H9 (cell line): ENCODE measurements around the gene SLC9A1. TPM values are rescaled to one million over a fixed set of nuclear protein-coding genes. Genes with fewer than 3 reads are reported as not detected.

Experiments used
- DNase-seq: peaks from one replicate; pipeline ENCODE4 v3.0.0-alpha.2; 2017
- H2AFZ ChIP-seq: one replicate; pipeline ENCODE4 v1.6.1; 2013; ENCODE audit warnings: mild to moderate bottlenecking, low read length, control low read depth, moderate library complexity
- H2AK5ac ChIP-seq: 2 replicates; pipeline ENCODE4 v1.6.1; 2013; ENCODE audit warnings: low read length, control low read depth, mixed read lengths; ENCODE audit not compliant: insufficient read length
- H2BK120ac ChIP-seq: one replicate; pipeline ENCODE4 v1.6.1; 2013; ENCODE audit warnings: low read depth, mild to moderate bottlenecking, low read length, control low read depth, inconsistent platforms; ENCODE audit not compliant: poor library complexity, severe bottlenecking
- H2BK12ac ChIP-seq: 2 replicates; pipeline ENCODE4 v1.6.1; 2013; ENCODE audit warnings: low read length, control low read depth, mixed read lengths, low read depth; ENCODE audit not compliant: insufficient read length
- H2BK15ac ChIP-seq: 2 replicates; pipeline ENCODE4 v1.6.1; 2013; ENCODE audit warnings: low read depth, low read length, control low read depth
- H2BK20ac ChIP-seq: one replicate; pipeline ENCODE4 v1.6.1; 2013; ENCODE audit warnings: low read depth, mild to moderate bottlenecking, low read length, control low read depth, inconsistent platforms; ENCODE audit not compliant: poor library complexity, severe bottlenecking
- H2BK5ac ChIP-seq: 2 replicates; pipeline ENCODE4 v1.6.1; 2013; ENCODE audit warnings: low read length, control low read depth, mixed read lengths; ENCODE audit not compliant: insufficient read length
- H3K14ac ChIP-seq: 2 replicates; pipeline ENCODE4 v1.6.1; 2013; ENCODE audit warnings: low read length, control low read depth; ENCODE audit not compliant: insufficient read depth
- H3K18ac ChIP-seq: 2 replicates; pipeline ENCODE4 v1.6.1; 2013; ENCODE audit warnings: low read depth, mild to moderate bottlenecking, mixed read lengths, low read length, control low read depth; ENCODE audit not compliant: insufficient read length
- H3K23ac ChIP-seq: 2 replicates; pipeline ENCODE4 v1.6.1; 2013; ENCODE audit warnings: low read length, control low read depth, mixed read lengths, low read depth; ENCODE audit not compliant: insufficient read length
- H3K23me2 ChIP-seq: 2 replicates; pipeline ENCODE4 v1.6.1; 2013; ENCODE audit warnings: low read depth, mild to moderate bottlenecking, mixed read lengths, low read length, control low read depth; ENCODE audit not compliant: insufficient read length, poor library complexity, severe bottlenecking
- H3K27ac ChIP-seq: 2 replicates; pipeline ENCODE4 v1.5.1; 2013; ENCODE audit warnings: low read length, control low read depth, mixed read lengths, low read depth; ENCODE audit not compliant: insufficient read length
- H3K27me3 ChIP-seq: 2 replicates; pipeline ENCODE4 v1.6.1; 2013; ENCODE audit warnings: low read length, control low read depth, inconsistent platforms; ENCODE audit not compliant: insufficient read depth
- H3K4ac ChIP-seq: 2 replicates; pipeline ENCODE4 v1.6.1; 2013; ENCODE audit warnings: low read depth, mild to moderate bottlenecking, control low read depth, inconsistent platforms, low read length, moderate library complexity
- H3K4me1 ChIP-seq: 2 replicates; pipeline ENCODE4 v1.6.1; 2013; ENCODE audit warnings: low read length, control low read depth, inconsistent platforms; ENCODE audit not compliant: insufficient read depth
- H3K4me2 ChIP-seq: 2 replicates; pipeline ENCODE4 v1.6.1; 2013; ENCODE audit warnings: low read length, control low read depth, mixed read lengths; ENCODE audit not compliant: insufficient read length, insufficient read depth
- H3K56ac ChIP-seq: 2 replicates; pipeline ENCODE4 v1.6.1; 2013; ENCODE audit warnings: low read depth, mild to moderate bottlenecking, mixed read lengths, low read length, control low read depth; ENCODE audit not compliant: insufficient read length
- H3K79me1 ChIP-seq: 2 replicates; pipeline ENCODE4 v1.6.1; 2013; ENCODE audit warnings: low read depth, mild to moderate bottlenecking, moderate library complexity, low read length, control low read depth, inconsistent platforms; ENCODE audit not compliant: insufficient read depth, poor library complexity, severe bottlenecking
- H3K79me2 ChIP-seq: 2 replicates; pipeline ENCODE4 v1.6.1; 2013; ENCODE audit warnings: low read length, control low read depth, inconsistent platforms; ENCODE audit not compliant: insufficient read depth
- H3K9ac ChIP-seq: 2 replicates; pipeline ENCODE4 v1.6.1; 2013; ENCODE audit warnings: low read length, control low read depth, mixed read lengths; ENCODE audit not compliant: insufficient read length; ENCODE audit errors: extremely low read depth
- H3K9me3 ChIP-seq: one replicate; pipeline ENCODE4 v1.6.1; 2013; ENCODE audit warnings: low read depth, low read length, inconsistent platforms; ENCODE audit not compliant: control insufficient read depth
- H3T11ph ChIP-seq: one replicate; pipeline ENCODE4 v1.6.1; 2013; ENCODE audit warnings: mild to moderate bottlenecking, low read length, control low read depth, inconsistent platforms
- H4K20me1 ChIP-seq: one replicate; pipeline ENCODE4 v1.6.1; 2013; ENCODE audit not compliant: control insufficient read depth, insufficient read length, insufficient read depth
- H4K5ac ChIP-seq: 2 replicates; pipeline ENCODE4 v1.6.1; 2013; ENCODE audit warnings: low read depth, mild to moderate bottlenecking, mixed read lengths, low read length, control low read depth; ENCODE audit not compliant: insufficient read length
- H4K8ac ChIP-seq: replicated peaks from 2 replicates; pipeline ENCODE4 v1.6.1; 2013; ENCODE audit warnings: low read length, control low read depth, mixed read lengths, low read depth; ENCODE audit not compliant: insufficient read length
- H4K91ac ChIP-seq: 2 replicates; pipeline ENCODE4 v1.6.1; 2013; ENCODE audit warnings: low read depth, mild to moderate bottlenecking, moderate library complexity, mixed read lengths, low read length, control low read depth; ENCODE audit not compliant: insufficient read length
- H3K27ac Mint-ChIP-seq, 3 experiments: 2 replicates in 2 of 3; 3 replicates in 1 of 3; pipeline ENCODE4 v1.8.0; 2020 to 2021; ENCODE audit warnings: mixed read lengths in 3 of 3, mild to moderate bottlenecking in 1 of 3, moderate library complexity in 1 of 3
- H3K27me3 Mint-ChIP-seq: 2 replicates; pipeline ENCODE4 v1.8.0; 2021; ENCODE audit warnings: low read depth, mild to moderate bottlenecking, moderate library complexity, mixed read lengths
- H3K36me3 Mint-ChIP-seq, 3 experiments: 2 replicates in 2 of 3; 3 replicates in 1 of 3; pipeline ENCODE4 v1.8.0; 2020 to 2021; ENCODE audit warnings: low read depth in 3 of 3, mixed read lengths in 3 of 3; ENCODE audit not compliant: insufficient read depth in 1 of 3
- H3K4me1 Mint-ChIP-seq, 2 experiments: 2 replicates each; pipeline ENCODE4 v1.8.0; 2020; ENCODE audit warnings: mixed read lengths in 2 of 2
- H3K4me3 Mint-ChIP-seq, 2 experiments: 2 replicates in 1 of 2; 3 replicates in 1 of 2; pipeline ENCODE4 v1.8.0; 2020 to 2021; ENCODE audit warnings: mild to moderate bottlenecking in 2 of 2, mixed read lengths in 2 of 2, moderate library complexity in 1 of 2
- H3K9me3 Mint-ChIP-seq, 2 experiments: 2 replicates in 1 of 2; 3 replicates in 1 of 2; pipeline ENCODE4 v1.8.0; 2020; ENCODE audit warnings: mild to moderate bottlenecking in 2 of 2, mixed read lengths in 2 of 2, moderate library complexity in 1 of 2
- CTCF ChIP-seq: fragments of 200-600 bp; sonication (generic); conservative IDR thresholded peaks from 3 replicates; pipeline ENCODE4 v1.8.0; 2021; ENCODE audit warnings: antibody characterized with exemption, mild to moderate bottlenecking
- WGBS: extraction: QIAGEN DNeasy Blood & Tissue Kit; methylation state at CpG from one replicate; pipeline ENCODE4 v1.1.7; 2013; ENCODE audit warnings: missing lambda C conversion rate, low lambda C conversion rate, mixed read lengths; ENCODE audit not compliant: insufficient read length; ENCODE audit errors: extremely low coverage; 5-methylcytosine and 5-hydroxymethylcytosine counted together
- total RNA-seq: library from RNA; stranded (reverse); gene quantifications from 2 replicates; pipeline ENCODE4 v1.2.1, GENCODE V29; 2021

Gene SLC9A1
- total RNA-seq, 1 experiment from 2014 or later = 20.8 TPM

- H2BK15ac ChIP-seq = no peak overlapping the region
Measured at GRCh38 chr1:27162090-27162489, 7.2 kb upstream of the SLC9A1 start.

More at GRCh38 chr1:27162090-27162489, 7.2 kb upstream of the SLC9A1 start:
- Histone ChIP-seq H3K23me2 (no peaks in the 10 kb centered on the region), H2BK20ac (no peak overlapping the region), H3K9me3 (no peaks in the 10 kb centered on the region), H3K56ac (no peak overlapping the region), H3T11ph (no peak overlapping the region), H3K4me1 (no peaks in the 10 kb centered on the region), H4K5ac (no peak overlapping the region), H3K4ac (no peak overlapping the region), H3K79me1 (no peaks in the 10 kb centered on the region), H4K8ac (no peak overlapping the region), H2BK5ac (no peak overlapping the region), H3K23ac (no peak overlapping the region), H3K79me2 (no peaks in the 10 kb centered on the region), H3K9ac (no peak overlapping the region), H2AK5ac (no peak overlapping the region), H3K27me3 (no peaks in the 10 kb centered on the region), H3K18ac (no peak overlapping the region), H2AFZ (no peak overlapping the region), H3K27ac (no peak overlapping the region), H4K91ac (no peak overlapping the region), H3K14ac (no peak overlapping the region), H3K4me2 (no peak overlapping the region), H2BK12ac (no peak overlapping the region), H2BK120ac (no peak overlapping the region), H4K20me1 (no peaks in the 10 kb centered on the region)
- no CpG with 5 or more reads among the region's 4 CpGs for WGBS
- Mint-ChIP-seq H3K36me3 (no peaks in the 10 kb centered on the region), H3K9me3 (no peaks in the 10 kb centered on the region), H3K27me3 (no peaks in the 10 kb centered on the region; the same call in none of the 2 replicates), H3K27ac (no peak overlapping the region; a peak in 1 of 7 replicates), H3K4me1 (no peaks in the 10 kb centered on the region), H3K4me3 (no peak overlapping the region)
- no peak for DNase-seq
- no peak for TF ChIP-seq CTCF
